ENCODE measurements around the gene RESP18.
"Not testable (repeated sequence)": the region's sequence is repeated elsewhere in the genome, so short reads cannot be mapped to it uniquely, and the experiment has no call there.

The RESP18 gene

GRCh38 chr2:219291394-219291793 is 41.1 kb downstream of the RESP18 start:
- no peak for DNase-seq

- no peak for DNase-seq
Measured at GRCh38 chr2:219290381-219291171, 42.0 kb downstream of the RESP18 start.

GRCh38 chr2:219289537-219290361 is 42.8 kb downstream of the RESP18 start:
- no peak for DNase-seq

- no peak for DNase-seq
Measured at GRCh38 chr2:219289195-219289536, 43.4 kb downstream of the RESP18 start.

GRCh38 chr2:219287580-219288265 is 44.8 kb downstream of the RESP18 start:
- DNase-seq: no peak

- DNase-seq: not testable (repeated sequence)
Measured at GRCh38 chr2:219287116-219287440, 45.5 kb downstream of the RESP18 start.

- no peak for DNase-seq
Measured at GRCh38 chr2:219286436-219287115, 46.0 kb downstream of the RESP18 start.

- no peak for DNase-seq
Measured at GRCh38 chr2:219285894-219286425, 46.6 kb downstream of the RESP18 start.

GRCh38 chr2:219285373-219285735 is 47.2 kb downstream of the RESP18 start:
- DNase-seq: no peak

- DNase-seq: no peak
Measured at GRCh38 chr2:219284501-219285372, 47.8 kb downstream of the RESP18 start.

GRCh38 chr2:219282943-219283581 is 49.5 kb downstream of the RESP18 start:
- no peak for DNase-seq

- DNase-seq: no peak
Measured at GRCh38 chr2:219282375-219282774, 50.2 kb downstream of the RESP18 start.

- DNase-seq: no peak
Measured at GRCh38 chr2:219281588-219281987, 51.0 kb downstream of the RESP18 start.

- DNase-seq: no peak
Measured at GRCh38 chr2:219280651-219281050, 51.9 kb downstream of the RESP18 start.

GRCh38 chr2:219279916-219280516 is 52.5 kb downstream of the RESP18 start:
- no peak for DNase-seq

GRCh38 chr2:219279151-219279915 is 53.2 kb downstream of the RESP18 start, which contains the start of gene DNAJB2:
Gene DNAJB2 (plus strand): TSS chr2:219279366. CDS start chr2:219279834, 468 bp downstream.
- peak; percentile 99 to 100 for DNase-seq

GRCh38 chr2:219278655-219279150 is 53.8 kb downstream of the RESP18 start:
- DNase-seq: no peak

- peak; percentile 80 to 86 for DNase-seq
Measured at GRCh38 chr2:219277703-219278654, 54.6 kb downstream of the RESP18 start.
